GM18498 (cell line): ENCODE measurements around the gene GRK4.

Source experiments
- ATAC-seq: cut with Tn5 transposase; IDR thresholded peaks from one replicate; pipeline ENCODE4 v1.9.1; 2021; ENCODE audit warnings: mild to moderate bottlenecking, moderate library complexity; ENCODE audit not compliant: unreplicated experiment

GRK4 gene

GRCh38 chr4:3067473-3068001 is 104.2 kb downstream of the GRK4 start:
- ATAC-seq, result no peak

GRCh38 chr4:3069661-3070199 is 106.4 kb downstream of the GRK4 start:
- no peak for ATAC-seq

- ATAC-seq, result no peak
Measured at GRCh38 chr4:3070709-3071500, 107.5 kb downstream of the GRK4 start.

- no peak for ATAC-seq
Measured at GRCh38 chr4:3071811-3072210, 108.4 kb downstream of the GRK4 start.

GRCh38 chr4:3073158-3074077 is 110.0 kb downstream of the GRK4 start:
- peak; percentile 35 for ATAC-seq

- peak; percentile 83 for ATAC-seq
Measured at GRCh38 chr4:3074078-3074845, 110.9 kb downstream of the GRK4 start, which contains the start of the genes HTT and HTT-AS. Gene HTT (plus strand): TSS chr4:3074681. CDS start chr4:3074826, 145 bp downstream. Gene HTT-AS (minus strand): TSS chr4:3074538.

- ATAC-seq, result peak; percentile 11
Measured at GRCh38 chr4:3074846-3075651, 111.7 kb downstream of the GRK4 start.

- no peak for ATAC-seq
Measured at GRCh38 chr4:3075652-3075981, 112.2 kb downstream of the GRK4 start.

GRCh38 chr4:3077796-3078195 is 114.4 kb downstream of the GRK4 start:
- peak; percentile 32 for ATAC-seq

GRCh38 chr4:3079694-3080123 is 116.3 kb downstream of the GRK4 start:
- no peak for ATAC-seq

- no peak for ATAC-seq
Measured at GRCh38 chr4:3082925-3083515, 119.6 kb downstream of the GRK4 start.

GRCh38 chr4:3083732-3084131 is 120.4 kb downstream of the GRK4 start:
- no peak for ATAC-seq

GRCh38 chr4:3085948-3086670 is 122.7 kb downstream of the GRK4 start:
- peak; percentile 9 for ATAC-seq

GRCh38 chr4:3087115-3087797 is 123.9 kb downstream of the GRK4 start:
- no peak for ATAC-seq
